ENCODE measurements around the gene CNTNAP2. TPM values are rescaled to one million over a fixed set of nuclear protein-coding genes. Genes with fewer than 3 reads are reported as not detected.

The CNTNAP2 gene
- total and polyA plus RNA-seq, 2 donors: 5.1 to 10.3 TPM

GRCh38 chr7:147296986-147297385 is 1180.4 kb downstream of the CNTNAP2 start:
- Histone ChIP-seq H3K4me3 (ENCODE audit: low read length in 2 of 2) (no peak overlapping the region), H3K4me1 (ENCODE audit: control insufficient read depth in 2 of 2, insufficient read depth in 2 of 2, low read length in 2 of 2) (no peaks in the 10 kb centered on the region), H3K27me3 (ENCODE audit: control insufficient read depth in 2 of 2, insufficient read depth in 1 of 2, low read length in 1 of 2) (no peaks in the 10 kb centered on the region), H3K9me3 (ENCODE audit: control insufficient read depth in 2 of 2, insufficient read depth in 1 of 2, low read length in 1 of 2) (no peaks in the 10 kb centered on the region), H3K36me3 (ENCODE audit: control insufficient read depth in 2 of 2, insufficient read depth in 2 of 2, low read length in 1 of 2) (no peaks in the 10 kb centered on the region), H3K27ac (ENCODE audit: low read depth in 1 of 2, low read length in 1 of 2) (no peak overlapping the region)
- WGBS: 95% methylated on average over 1 of the region's 1 CpG
- DNase-seq (ENCODE audit: low read depth in 6 of 9, low spot score in 9 of 9): no peak

GRCh38 chr7:147298611-147299043 is 1182.0 kb downstream of the CNTNAP2 start:
- no peak for DNase-seq (ENCODE audit: low read depth in 6 of 9, low spot score in 9 of 9)
- H3K36me3 ChIP-seq (ENCODE audit: control insufficient read depth in 2 of 2, insufficient read depth in 2 of 2, low read length in 1 of 2): no peaks in the 10 kb centered on the region
- 1% methylated on average over 1 of the region's 1 CpG for WGBS
- H3K27ac ChIP-seq (ENCODE audit: low read depth in 1 of 2, low read length in 1 of 2): no peak overlapping the region
- no peak overlapping the region for H3K4me3 ChIP-seq (ENCODE audit: low read length in 2 of 2)
- H3K27me3 ChIP-seq (ENCODE audit: control insufficient read depth in 2 of 2, insufficient read depth in 1 of 2, low read length in 1 of 2): no peaks in the 10 kb centered on the region
- H3K9me3 ChIP-seq (ENCODE audit: control insufficient read depth in 2 of 2, insufficient read depth in 1 of 2, low read length in 1 of 2): no peaks in the 10 kb centered on the region
- no peaks in the 10 kb centered on the region for H3K4me1 ChIP-seq (ENCODE audit: control insufficient read depth in 2 of 2, insufficient read depth in 2 of 2, low read length in 2 of 2)

- 91% methylated on average over 1 of the region's 1 CpG for WGBS
- Histone ChIP-seq H3K27me3 (ENCODE audit: control insufficient read depth in 2 of 2, insufficient read depth in 1 of 2, low read length in 1 of 2) (no peaks in the 10 kb centered on the region), H3K27ac (ENCODE audit: low read depth in 1 of 2, low read length in 1 of 2) (no peak overlapping the region), H3K36me3 (ENCODE audit: control insufficient read depth in 2 of 2, insufficient read depth in 2 of 2, low read length in 1 of 2) (no peaks in the 10 kb centered on the region), H3K4me1 (ENCODE audit: control insufficient read depth in 2 of 2, insufficient read depth in 2 of 2, low read length in 2 of 2) (no peaks in the 10 kb centered on the region), H3K4me3 (ENCODE audit: low read length in 2 of 2) (no peak overlapping the region), H3K9me3 (ENCODE audit: control insufficient read depth in 2 of 2, insufficient read depth in 1 of 2, low read length in 1 of 2) (no peaks in the 10 kb centered on the region)
- no peak for DNase-seq (ENCODE audit: low read depth in 6 of 9, low spot score in 9 of 9)
Measured at GRCh38 chr7:147300293-147300692, 1183.7 kb downstream of the CNTNAP2 start.

- Histone ChIP-seq H3K36me3 (ENCODE audit: control insufficient read depth in 2 of 2, insufficient read depth in 2 of 2, low read length in 1 of 2) (no peaks in the 10 kb centered on the region), H3K27ac (ENCODE audit: low read depth in 1 of 2, low read length in 1 of 2) (no peak overlapping the region), H3K4me1 (ENCODE audit: control insufficient read depth in 2 of 2, insufficient read depth in 2 of 2, low read length in 2 of 2) (no peaks in the 10 kb centered on the region), H3K9me3 (ENCODE audit: control insufficient read depth in 2 of 2, insufficient read depth in 1 of 2, low read length in 1 of 2) (no peaks in the 10 kb centered on the region), H3K4me3 (ENCODE audit: low read length in 2 of 2) (no peak overlapping the region), H3K27me3 (ENCODE audit: control insufficient read depth in 2 of 2, insufficient read depth in 1 of 2, low read length in 1 of 2) (no peaks in the 10 kb centered on the region)
- DNase-seq (ENCODE audit: low read depth in 6 of 9, low spot score in 9 of 9): no peak
- WGBS: 94% methylated on average over 2 of the region's 2 CpGs
Measured at GRCh38 chr7:147304376-147304775, 1187.8 kb downstream of the CNTNAP2 start.

GRCh38 chr7:147305827-147306226 is 1189.2 kb downstream of the CNTNAP2 start:
- no peak overlapping the region for H3K27ac ChIP-seq (ENCODE audit: low read depth in 1 of 2, low read length in 1 of 2)
- H3K4me3 ChIP-seq (ENCODE audit: low read length in 2 of 2): no peak overlapping the region
- no peak for DNase-seq (ENCODE audit: low read depth in 6 of 9, low spot score in 9 of 9)
- WGBS: 87% methylated on average over 2 of the region's 2 CpGs
- H3K27me3 ChIP-seq (ENCODE audit: control insufficient read depth in 2 of 2, insufficient read depth in 1 of 2, low read length in 1 of 2): no peaks in the 10 kb centered on the region
- no peaks in the 10 kb centered on the region for H3K36me3 ChIP-seq (ENCODE audit: control insufficient read depth in 2 of 2, insufficient read depth in 2 of 2, low read length in 1 of 2)
- no peaks in the 10 kb centered on the region for H3K4me1 ChIP-seq (ENCODE audit: control insufficient read depth in 2 of 2, insufficient read depth in 2 of 2, low read length in 2 of 2)
- H3K9me3 ChIP-seq (ENCODE audit: control insufficient read depth in 2 of 2, insufficient read depth in 1 of 2, low read length in 1 of 2): no peaks in the 10 kb centered on the region

DNA sequence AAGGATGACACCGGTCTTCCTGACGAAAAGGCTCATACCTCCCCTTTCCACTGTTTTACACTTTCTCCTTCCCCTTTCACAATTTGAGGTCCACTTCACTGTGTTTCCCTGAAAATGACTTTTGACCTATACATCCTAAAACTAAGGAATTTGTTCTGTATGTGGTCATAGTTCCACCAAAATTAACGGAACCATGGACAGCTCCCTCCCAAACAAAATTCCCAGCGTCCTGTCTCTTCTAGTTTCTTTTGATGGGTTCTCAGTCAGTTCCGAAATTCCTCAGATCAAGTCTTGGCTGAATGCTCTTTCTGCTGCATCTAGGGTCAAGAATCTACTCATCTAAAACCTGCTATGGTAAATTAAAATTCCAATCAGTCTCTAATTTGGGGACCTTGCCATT is 1191.9 kb downstream of the CNTNAP2 start:
- no peak for DNase-seq (ENCODE audit: low read depth in 6 of 9, low spot score in 9 of 9)
- no peaks in the 10 kb centered on the region for H3K9me3 ChIP-seq (ENCODE audit: control insufficient read depth in 2 of 2, insufficient read depth in 1 of 2, low read length in 1 of 2)
- no peaks in the 10 kb centered on the region for H3K27me3 ChIP-seq (ENCODE audit: control insufficient read depth in 2 of 2, insufficient read depth in 1 of 2, low read length in 1 of 2)
- H3K27ac ChIP-seq (ENCODE audit: low read depth in 1 of 2, low read length in 1 of 2): no peak overlapping the region
- WGBS: 93% methylated on average over 5 of the region's 5 CpGs
- no peaks in the 10 kb centered on the region for H3K4me1 ChIP-seq (ENCODE audit: control insufficient read depth in 2 of 2, insufficient read depth in 2 of 2, low read length in 2 of 2)
- H3K36me3 ChIP-seq (ENCODE audit: control insufficient read depth in 2 of 2, insufficient read depth in 2 of 2, low read length in 1 of 2): no peaks in the 10 kb centered on the region
- no peak overlapping the region for H3K4me3 ChIP-seq (ENCODE audit: low read length in 2 of 2)

DNA sequence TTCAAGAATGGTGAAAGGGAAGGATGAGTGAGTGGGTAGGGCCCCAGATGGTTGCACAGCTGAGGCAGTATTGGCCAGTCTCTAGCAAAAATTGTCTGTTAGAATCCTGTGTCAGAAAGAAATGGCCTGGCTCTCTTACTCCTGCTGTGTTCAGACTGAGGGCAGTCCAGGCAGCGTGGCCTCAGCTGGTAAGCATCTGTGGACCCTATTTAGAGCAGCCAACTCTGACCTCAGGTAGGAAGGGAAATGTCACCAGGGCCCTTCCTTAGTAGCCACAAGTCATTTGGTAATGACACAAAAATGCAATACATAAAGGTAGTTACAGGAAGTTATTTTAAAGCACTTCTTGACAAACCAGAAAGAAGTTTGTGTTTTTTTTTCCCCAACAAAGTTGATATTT is 1194.7 kb downstream of the CNTNAP2 start:
- Histone ChIP-seq H3K27me3 (ENCODE audit: control insufficient read depth in 2 of 2, insufficient read depth in 1 of 2, low read length in 1 of 2) (no peaks in the 10 kb centered on the region), H3K9me3 (ENCODE audit: control insufficient read depth in 2 of 2, insufficient read depth in 1 of 2, low read length in 1 of 2) (no peaks in the 10 kb centered on the region), H3K36me3 (ENCODE audit: control insufficient read depth in 2 of 2, insufficient read depth in 2 of 2, low read length in 1 of 2) (no peaks in the 10 kb centered on the region), H3K4me1 (ENCODE audit: control insufficient read depth in 2 of 2, insufficient read depth in 2 of 2, low read length in 2 of 2) (no peaks in the 10 kb centered on the region), H3K4me3 (ENCODE audit: low read length in 2 of 2) (no peak overlapping the region), H3K27ac (ENCODE audit: low read depth in 1 of 2, low read length in 1 of 2) (no peak overlapping the region)
- DNase-seq (ENCODE audit: low read depth in 6 of 9, low spot score in 9 of 9): no peak
- 7% methylated on average over 1 of the region's 1 CpG for WGBS

DNA sequence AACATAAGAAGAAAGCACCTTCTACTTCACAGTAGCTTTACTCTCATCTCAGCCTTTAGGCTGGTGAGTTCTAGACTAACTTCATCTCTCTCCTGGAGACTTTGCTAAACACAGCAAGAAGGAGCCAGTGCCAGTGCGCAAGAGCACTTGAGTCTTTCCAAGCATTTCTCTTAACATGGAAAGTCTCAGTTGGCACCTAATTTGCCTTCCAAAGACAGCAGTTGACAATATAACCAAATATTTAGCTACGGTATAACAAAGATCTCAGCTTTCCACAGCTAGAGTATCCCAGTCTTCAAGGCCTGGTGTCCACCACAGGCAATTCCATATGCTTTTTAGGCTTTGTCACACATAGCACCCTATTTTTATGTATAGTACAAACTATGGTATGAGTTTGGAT is 1204.9 kb downstream of the CNTNAP2 start:
- H3K27me3 ChIP-seq (ENCODE audit: control insufficient read depth in 2 of 2, insufficient read depth in 1 of 2, low read length in 1 of 2): no peaks in the 10 kb centered on the region
- no peaks in the 10 kb centered on the region for H3K9me3 ChIP-seq (ENCODE audit: control insufficient read depth in 2 of 2, insufficient read depth in 1 of 2, low read length in 1 of 2)
- DNase-seq (ENCODE audit: low read depth in 6 of 9, low spot score in 9 of 9): no peak
- H3K27ac ChIP-seq (ENCODE audit: low read depth in 1 of 2, low read length in 1 of 2): no peak overlapping the region
- H3K36me3 ChIP-seq (ENCODE audit: control insufficient read depth in 2 of 2, insufficient read depth in 2 of 2, low read length in 1 of 2): no peaks in the 10 kb centered on the region
- 98% methylated on average over 2 of the region's 2 CpGs for WGBS
- H3K4me1 ChIP-seq (ENCODE audit: control insufficient read depth in 2 of 2, insufficient read depth in 2 of 2, low read length in 2 of 2): no peaks in the 10 kb centered on the region
- no peak overlapping the region for H3K4me3 ChIP-seq (ENCODE audit: low read length in 2 of 2)

DNA sequence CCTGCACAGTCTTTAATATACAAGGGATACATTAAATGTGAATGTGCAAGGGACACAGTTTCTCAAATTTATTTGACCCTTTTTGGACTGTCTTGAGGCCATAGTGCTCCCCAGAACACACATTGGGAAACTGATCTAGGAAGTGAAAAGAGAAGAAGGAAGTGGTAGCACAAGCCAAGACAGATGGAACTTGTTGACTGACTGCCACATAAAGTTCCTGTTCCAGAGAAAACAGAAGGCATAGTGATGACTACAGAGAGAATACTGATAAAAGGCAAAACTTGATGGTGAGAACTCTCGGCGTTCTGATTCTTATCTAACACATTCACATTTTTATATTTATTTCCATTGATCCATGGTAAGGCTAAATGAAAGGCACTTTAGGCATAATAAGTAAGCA is 1216.4 kb downstream of the CNTNAP2 start:
- Histone ChIP-seq H3K27me3 (ENCODE audit: control insufficient read depth in 2 of 2, insufficient read depth in 1 of 2, low read length in 1 of 2) (no peaks in the 10 kb centered on the region), H3K27ac (ENCODE audit: low read depth in 1 of 2, low read length in 1 of 2) (no peak overlapping the region), H3K4me3 (ENCODE audit: low read length in 2 of 2) (no peak overlapping the region), H3K4me1 (ENCODE audit: control insufficient read depth in 2 of 2, insufficient read depth in 2 of 2, low read length in 2 of 2) (no peaks in the 10 kb centered on the region), H3K9me3 (ENCODE audit: control insufficient read depth in 2 of 2, insufficient read depth in 1 of 2, low read length in 1 of 2) (no peaks in the 10 kb centered on the region), H3K36me3 (ENCODE audit: control insufficient read depth in 2 of 2, insufficient read depth in 2 of 2, low read length in 1 of 2) (no peaks in the 10 kb centered on the region)
- DNase-seq (ENCODE audit: low read depth in 6 of 9, low spot score in 9 of 9): no peak
- 30% methylated on average over 2 of the region's 2 CpGs for WGBS

DNA sequence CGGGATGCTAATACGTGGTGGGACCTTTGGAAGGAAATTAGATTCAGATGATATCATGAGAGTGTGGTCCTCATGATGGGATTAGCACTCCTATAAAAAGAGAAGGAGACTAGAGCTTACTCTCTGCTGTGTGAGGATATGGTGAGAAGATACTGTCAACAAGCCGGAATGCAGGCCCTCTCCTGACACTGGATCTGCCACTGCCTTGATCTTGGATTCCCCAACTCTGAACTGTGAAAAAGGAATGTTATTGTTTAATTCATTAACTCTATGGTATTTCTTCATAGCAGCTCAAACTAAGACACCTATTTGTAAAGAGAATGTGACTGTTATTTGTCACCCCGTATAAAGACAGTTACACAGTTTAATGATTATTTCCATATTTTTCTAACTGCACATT is 1246.5 kb downstream of the CNTNAP2 start:
- Histone ChIP-seq H3K36me3 (ENCODE audit: control insufficient read depth in 2 of 2, insufficient read depth in 2 of 2, low read length in 1 of 2) (no peaks in the 10 kb centered on the region), H3K4me1 (ENCODE audit: control insufficient read depth in 2 of 2, insufficient read depth in 2 of 2, low read length in 2 of 2) (no peaks in the 10 kb centered on the region), H3K9me3 (ENCODE audit: control insufficient read depth in 2 of 2, insufficient read depth in 1 of 2, low read length in 1 of 2) (no peaks in the 10 kb centered on the region), H3K4me3 (ENCODE audit: low read length in 2 of 2) (no peak overlapping the region), H3K27ac (ENCODE audit: low read depth in 1 of 2, low read length in 1 of 2) (no peak overlapping the region), H3K27me3 (ENCODE audit: control insufficient read depth in 2 of 2, insufficient read depth in 1 of 2, low read length in 1 of 2) (no peaks in the 10 kb centered on the region)
- WGBS: 85% methylated on average over 4 of the region's 4 CpGs
- DNase-seq (ENCODE audit: low read depth in 6 of 9, low spot score in 9 of 9): no peak
